Neural progenitor cell (in vitro differentiated cells): ENCODE results near the gene PEF1.

Experiments used
- CTCF ChIP-seq: fragments of 200-600 bp; sonication (generic); IDR thresholded peaks from 2 replicates; pipeline ENCODE4 v1.5.1; 2017; ENCODE audit warnings: antibody characterized with exemption, mild to moderate bottlenecking
- EZH2 ChIP-seq: fragments of 200-600 bp; sonication (generic); IDR thresholded peaks from 2 replicates; pipeline ENCODE4 v1.6.1; 2017; ENCODE audit warnings: antibody characterized with exemption, mild to moderate bottlenecking, moderate library complexity
- EZH2phosphoT487 ChIP-seq: fragments of 200-600 bp; sonication (generic); IDR thresholded peaks from 2 replicates; pipeline ENCODE4 v1.6.1; 2017; ENCODE audit warnings: antibody characterized with exemption

GRCh38 chr1:31690921-31691320 is 46.2 kb upstream of the PEF1 start:
- TF ChIP-seq CTCF, result no peak
- TF ChIP-seq EZH2, result no peak
- TF ChIP-seq EZH2phosphoT487, result no peak
